Left cardiac atrium (tissue), 4 donors: ENCODE results near the gene EVI2B. TPM values are rescaled to one million over a fixed set of nuclear protein-coding genes. Genes with fewer than 3 reads are reported as not detected.
"Not testable (repeated sequence)": the region's sequence is repeated elsewhere in the genome, so short reads cannot be mapped to it uniquely, and the experiment has no call there.

Experiments
- ATAC-seq, 2 donors: fragments of 200-7000 bp; cut with Tn5 transposase; one replicate each; pipeline ENCODE4 v1.9.1; 2020; ENCODE audit warnings: mild to moderate bottlenecking in 2 of 2, moderate library complexity in 2 of 2
- DNase-seq: peaks from one replicate; pipeline ENCODE4 v3.0.0-alpha.2; 2020
- intact Hi-C, 2 donors: fragments of 100-400 bp; cut with DNase I; formaldehyde crosslinking; loops; one replicate each; pipeline versions ENCODE4 v1.14.1 to v1.15.1; 2022 to 2023
- long read RNA-seq: library from polyadenylated mRNA; unstranded; transcript quantifications from one replicate; pipeline ENCODE4 v2.0.0, GENCODE V29; 2021
- total RNA-seq, 2 donors: library from RNA; stranded (reverse); fragmentation: NEBNext Ultra II Directional; extraction: Animal tissue kit (Norgen Biotek cat#: 25700); gene quantifications; one replicate each; pipeline ENCODE4 v1.2.1, GENCODE V29; 2021
- donor health status: DM: no; HTN: yes; CAD: no.
- donor health status: DM: no; HTN: yes; CAD: no; lungs with severe emphysema.
- donor health status: DM: yes; HTN: yes; CAD: no.
- donor health status: Dilated cardiomyopathy.

Gene EVI2B, protein sequence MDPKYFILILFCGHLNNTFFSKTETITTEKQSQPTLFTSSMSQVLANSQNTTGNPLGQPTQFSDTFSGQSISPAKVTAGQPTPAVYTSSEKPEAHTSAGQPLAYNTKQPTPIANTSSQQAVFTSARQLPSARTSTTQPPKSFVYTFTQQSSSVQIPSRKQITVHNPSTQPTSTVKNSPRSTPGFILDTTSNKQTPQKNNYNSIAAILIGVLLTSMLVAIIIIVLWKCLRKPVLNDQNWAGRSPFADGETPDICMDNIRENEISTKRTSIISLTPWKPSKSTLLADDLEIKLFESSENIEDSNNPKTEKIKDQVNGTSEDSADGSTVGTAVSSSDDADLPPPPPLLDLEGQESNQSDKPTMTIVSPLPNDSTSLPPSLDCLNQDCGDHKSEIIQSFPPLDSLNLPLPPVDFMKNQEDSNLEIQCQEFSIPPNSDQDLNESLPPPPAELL
- total RNA-seq, result 1 to 10 TPM; 3.3 to 7.7 TPM
- long read RNA-seq, result 0 reads

DNA sequence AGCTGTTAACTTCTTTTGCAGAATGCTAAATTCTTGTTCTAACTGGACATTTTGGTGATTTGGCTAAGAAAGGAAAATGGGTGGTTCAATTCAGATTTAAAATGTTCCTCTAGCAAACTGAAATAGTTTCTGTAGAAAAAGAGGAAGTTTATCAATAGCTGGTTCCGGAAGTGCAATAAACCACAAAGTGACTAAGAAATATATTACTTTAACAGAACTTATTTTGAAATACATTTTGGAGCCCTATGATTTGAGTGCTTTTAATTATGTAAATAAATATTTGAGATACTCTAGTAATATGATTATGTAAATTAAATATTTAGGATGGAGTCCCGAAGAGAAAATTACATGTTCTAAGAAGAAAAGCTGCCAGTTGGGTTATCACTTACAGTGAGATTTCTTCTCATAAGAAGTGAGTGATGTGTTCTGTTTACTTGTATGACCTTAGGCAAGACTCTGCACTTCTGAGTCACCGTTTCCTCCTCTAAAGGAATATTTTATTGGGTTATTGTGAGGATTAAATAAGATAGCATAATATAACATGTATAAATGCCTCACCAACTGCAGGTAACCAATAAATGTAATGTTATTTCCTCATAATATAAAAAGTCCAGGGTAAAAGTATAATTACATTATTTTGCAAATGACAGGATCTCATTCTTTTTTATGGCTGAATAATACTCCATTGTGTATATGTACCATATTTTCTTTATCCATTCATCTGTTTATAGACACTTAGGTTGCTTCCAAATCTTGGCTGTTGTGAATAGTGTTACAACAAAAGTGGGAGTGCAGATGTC is at the start of gene EVI2B:
Gene EVI2B, minus strand, starts transcription at position 73 of the 800 bp plus-strand sequence. CDS start 8,445 bp downstream, outside the sequence.
- intact Hi-C loops, result no loop called here
- DNase-seq (no peak), ATAC-seq (peak in 1 of 2 donors; percentile 45)

DNA sequence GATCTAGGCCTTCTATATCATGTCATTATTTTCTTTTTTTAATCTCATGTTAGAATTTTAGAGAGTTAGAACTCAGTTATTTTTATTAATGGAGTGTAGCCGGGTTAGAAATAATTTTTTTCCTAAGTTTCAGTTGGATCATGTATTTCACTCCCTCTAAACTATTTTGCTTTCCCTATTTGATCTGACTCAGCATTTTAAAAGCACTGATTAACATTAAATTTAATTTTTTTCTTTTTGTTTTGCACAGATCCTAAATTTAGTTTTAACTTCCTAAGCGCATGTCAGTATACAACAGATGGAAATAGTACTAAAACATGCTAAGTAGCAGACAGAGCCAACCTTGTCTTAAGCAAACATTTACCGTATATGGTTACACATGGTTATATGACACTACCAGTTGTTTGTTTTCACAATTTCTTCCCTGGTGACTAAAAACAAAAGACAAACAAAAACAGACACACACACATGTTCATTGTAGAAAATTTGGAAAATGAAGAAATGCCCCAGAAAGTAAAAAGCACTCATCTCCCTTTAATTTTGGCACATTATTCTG is 44.1 kb upstream of the EVI2B start:
- intact Hi-C loops, result no loop called here
- no peak for ATAC-seq

DNA sequence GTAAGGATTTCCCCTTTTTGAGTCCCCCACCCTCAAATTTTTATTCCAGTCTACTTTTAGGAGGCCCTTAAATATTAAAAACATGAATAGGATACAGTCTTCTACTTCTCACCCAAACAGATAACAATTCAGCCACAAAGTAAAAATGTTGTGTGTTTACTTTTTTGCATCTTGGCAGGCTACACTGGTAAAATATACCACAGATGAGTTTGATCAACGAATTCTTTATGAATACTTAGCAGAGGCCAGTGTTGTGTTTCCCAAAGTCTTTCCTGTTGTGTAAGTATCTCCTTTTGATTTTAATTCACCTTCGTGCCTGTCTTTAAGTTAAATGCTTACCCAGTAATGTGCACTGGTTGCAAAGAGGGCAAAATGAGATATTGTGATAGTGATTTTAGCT is 43.2 kb upstream of the EVI2B start:
- ATAC-seq, result no peak
- no peak for DNase-seq
- intact Hi-C loops, result no loop called here

More for the DNA sequence above, 44.1 kb upstream of the EVI2B start:
- no peak for DNase-seq

DNA sequence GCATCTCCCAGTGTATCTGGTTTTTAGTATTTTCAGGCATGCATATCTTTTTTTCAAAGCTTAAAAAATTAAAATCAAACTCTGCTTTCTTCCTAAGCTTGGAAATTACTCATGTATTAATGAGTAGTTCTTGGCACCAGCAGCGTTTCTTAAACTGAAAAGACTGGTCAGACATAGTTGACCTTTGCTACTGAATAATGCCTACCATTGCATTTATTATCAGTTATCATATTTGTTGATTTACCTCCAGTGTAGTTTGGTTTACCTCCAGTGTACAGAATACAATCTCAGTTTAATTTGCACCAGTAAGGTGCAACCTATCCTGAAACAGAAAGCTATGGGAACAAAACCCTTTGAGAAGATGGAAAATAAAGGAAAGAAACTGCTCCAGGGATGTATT is 42.1 kb upstream of the EVI2B start:
- intact Hi-C loops, result no loop called here
- ATAC-seq (no peak), DNase-seq (no peak)

DNA sequence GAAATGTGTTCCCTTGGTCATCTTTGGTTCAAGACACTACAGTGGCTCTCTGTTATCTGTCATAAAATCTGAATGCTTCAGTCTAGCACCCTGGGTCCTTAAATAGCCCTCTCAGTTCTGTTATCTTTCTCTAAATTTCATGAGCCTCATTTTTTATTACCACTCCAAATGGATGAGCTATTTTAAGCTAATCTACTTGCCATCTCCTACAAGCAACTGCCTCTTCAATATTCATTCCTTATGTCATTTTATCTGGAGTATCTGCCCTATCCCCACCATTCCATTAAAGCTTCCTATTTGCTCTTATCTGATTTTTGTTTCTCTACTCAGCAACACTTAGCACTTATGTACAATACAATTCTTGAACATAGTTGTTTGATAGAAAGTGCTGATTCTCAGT is 35.6 kb upstream of the EVI2B start:
- ATAC-seq, result no peak
- DNase-seq, result no peak
- intact Hi-C loops, result no loop called here

DNA sequence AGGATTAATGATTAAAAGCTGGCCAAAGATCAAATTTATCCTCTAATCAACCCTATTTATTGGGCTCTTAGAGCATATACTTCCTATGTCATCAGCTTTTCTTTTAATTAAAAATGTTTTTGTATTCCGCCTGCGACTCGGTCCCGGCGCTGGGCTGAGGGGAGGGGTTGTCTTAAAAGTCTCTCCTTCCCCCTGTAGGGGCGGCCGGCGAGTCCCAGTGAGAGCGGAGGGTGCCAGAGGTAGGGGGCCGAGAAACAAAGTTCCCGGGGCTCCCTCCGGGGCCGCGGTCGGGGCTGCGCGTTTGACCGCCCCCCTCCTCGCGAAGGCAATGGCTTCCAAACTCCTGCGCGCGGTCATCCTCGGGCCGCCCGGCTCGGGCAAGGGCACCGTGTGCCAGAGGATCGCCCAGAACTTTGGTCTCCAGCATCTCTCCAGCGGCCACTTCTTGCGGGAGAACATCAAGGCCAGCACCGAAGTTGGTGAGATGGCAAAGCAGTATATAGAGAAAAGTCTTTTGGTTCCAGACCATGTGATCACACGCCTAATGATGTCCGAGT is 31.4 kb upstream of the EVI2B start:
- intact Hi-C loops, DNase-seq: not testable (repeated sequence)
- ATAC-seq, result peak in 1 of 2 donors; percentile 22

DNA sequence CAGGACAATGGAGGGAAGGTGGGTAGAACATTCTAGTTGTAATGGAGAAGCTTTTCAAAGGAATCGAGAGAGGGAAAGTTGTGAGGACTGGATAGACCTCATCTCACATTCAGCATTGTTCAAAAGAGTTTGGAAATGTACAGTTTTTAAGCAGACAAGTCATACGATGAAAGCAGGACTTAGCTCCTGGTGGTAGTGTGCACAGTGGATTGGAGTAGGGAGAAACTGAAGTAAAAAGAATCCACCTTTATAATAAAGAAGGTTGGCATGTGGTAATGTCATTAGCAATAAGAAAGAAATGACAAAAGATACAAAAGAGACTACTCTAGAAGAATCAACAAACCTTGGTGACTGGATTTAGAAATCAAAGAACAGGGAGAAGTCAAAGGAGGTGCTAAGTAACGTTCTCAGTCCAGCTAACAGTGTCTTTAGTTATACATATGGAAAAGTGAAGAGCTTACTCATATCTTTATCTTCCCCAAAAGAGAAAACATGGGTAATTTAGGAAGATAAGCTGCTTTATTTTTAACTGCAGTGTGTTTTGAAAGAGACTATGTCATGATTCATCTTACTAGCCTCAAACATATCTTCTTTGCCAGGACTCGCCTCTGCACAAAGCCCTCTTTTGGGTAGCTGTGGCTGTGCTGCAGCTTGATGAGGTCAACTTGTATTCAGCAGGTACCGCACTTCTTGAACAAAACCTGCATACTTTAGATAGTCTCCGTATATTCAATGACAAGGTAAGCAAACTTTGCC is 26.2 kb upstream of the EVI2B start:
- ATAC-seq (peak in 1 of 2 donors; percentile 96), DNase-seq (no peak)
- intact Hi-C loops, result no loop called here

DNA sequence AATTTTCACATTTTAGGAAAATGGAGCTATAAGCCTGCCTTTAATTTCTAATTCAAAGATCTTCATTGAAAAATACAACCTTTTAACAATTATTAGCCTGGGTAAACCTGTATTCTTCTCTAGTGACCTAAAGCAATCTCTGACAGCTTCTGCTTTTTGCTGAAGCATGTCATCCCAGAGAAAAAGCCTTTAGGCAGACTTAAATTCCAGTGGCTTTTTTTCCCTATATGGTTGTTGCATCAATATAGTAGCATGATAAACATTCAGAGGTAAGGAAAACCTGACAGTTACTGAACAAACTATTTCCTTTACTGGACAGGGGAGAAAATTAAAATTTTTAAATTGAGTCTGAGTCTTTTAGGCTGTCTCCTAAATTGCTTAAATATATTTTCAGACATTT is 15.4 kb upstream of the EVI2B start:
- no peak for ATAC-seq
- DNase-seq, result no peak
- intact Hi-C loops, result no loop called here

DNA sequence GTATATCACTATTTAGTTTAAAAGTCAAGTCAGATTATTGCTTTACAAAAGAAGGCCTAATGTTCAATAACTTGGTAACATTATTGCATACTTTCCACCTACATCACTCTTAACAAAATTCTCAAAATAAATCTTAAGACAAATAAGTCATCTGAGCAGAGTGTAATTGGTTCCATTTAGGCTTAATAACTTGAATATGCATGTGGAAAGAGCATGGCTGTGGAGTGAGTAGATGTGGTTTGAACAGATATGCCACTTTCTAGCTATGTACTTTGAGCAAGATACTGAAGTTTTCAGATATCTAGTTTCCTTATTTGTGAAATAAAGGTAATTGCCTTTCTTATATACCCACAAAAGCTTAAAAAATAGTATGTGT is 14.3 kb upstream of the EVI2B start:
- no peak for ATAC-seq
- no peak for DNase-seq
- intact Hi-C loops, result no loop called here

DNA sequence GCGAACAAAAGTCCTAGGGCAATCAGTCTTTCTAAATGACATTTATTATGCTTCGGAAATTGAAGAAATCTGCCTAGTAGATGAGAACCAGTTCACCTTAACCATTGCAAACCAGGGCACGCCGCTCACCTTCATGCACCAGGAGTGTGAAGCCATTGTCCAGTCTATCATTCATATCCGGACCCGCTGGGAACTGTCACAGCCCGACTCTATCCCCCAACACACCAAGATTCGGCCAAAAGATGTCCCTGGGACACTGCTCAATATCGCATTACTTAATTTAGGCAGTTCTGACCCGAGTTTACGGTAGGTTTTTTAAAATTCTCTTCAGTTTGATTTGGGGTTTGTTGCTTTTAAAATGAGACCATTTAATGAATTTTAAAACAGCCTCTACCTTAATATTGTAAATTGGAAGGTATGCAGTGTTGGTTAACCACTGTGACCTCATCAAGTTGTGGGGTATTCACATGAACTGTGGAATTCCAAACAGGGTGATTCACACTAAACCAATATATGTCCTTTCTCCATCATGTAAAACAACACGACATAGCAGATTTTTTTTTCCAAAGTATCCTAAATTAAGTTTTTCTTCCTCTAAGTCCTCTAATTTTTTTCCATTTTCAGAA is 13.8 kb upstream of the EVI2B start:
- DNase-seq, result no peak
- no peak for ATAC-seq
- intact Hi-C loops, result no loop called here

DNA sequence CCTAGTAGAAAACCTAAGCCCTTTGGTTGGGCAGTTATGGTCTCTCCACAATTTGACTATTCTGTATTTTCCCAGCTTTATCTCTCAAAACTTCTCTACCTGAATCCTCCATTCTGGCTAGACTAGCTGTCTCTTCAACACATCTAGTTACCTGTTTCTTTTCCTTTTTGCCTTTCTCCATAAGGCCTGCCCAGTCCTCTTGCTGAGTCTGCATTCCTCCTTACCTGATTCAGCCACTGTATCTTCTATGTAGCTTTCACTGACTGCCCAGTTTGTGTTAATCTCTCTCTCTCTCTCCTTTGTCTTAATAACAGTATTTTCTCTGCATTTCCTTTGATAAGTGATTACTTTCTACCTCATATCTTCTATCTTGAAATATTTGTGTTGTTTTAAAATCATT is 9.7 kb upstream of the EVI2B start:
- ATAC-seq, result no peak
- no peak for DNase-seq
- intact Hi-C loops, result no loop called here

DNA sequence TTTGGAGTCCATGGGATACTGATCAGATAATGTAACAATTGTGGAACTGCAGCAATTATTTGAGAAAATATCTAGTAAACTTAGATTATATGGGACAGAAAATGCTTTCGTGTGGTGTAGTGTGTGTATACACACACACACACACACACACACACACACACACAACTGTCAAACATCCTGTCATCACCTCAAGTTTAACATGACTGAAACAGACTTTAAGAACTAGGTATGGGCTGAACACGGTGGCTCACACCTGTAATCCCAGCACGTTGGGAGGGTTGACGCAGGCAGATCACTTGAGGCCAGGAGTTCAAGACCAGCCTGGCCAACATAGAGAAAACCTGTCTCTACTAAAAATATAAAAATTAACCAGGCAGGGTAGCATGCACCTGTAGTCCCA is 8.1 kb upstream of the EVI2B start:
- intact Hi-C loops, result no loop called here
- ATAC-seq (no peak), DNase-seq (no peak)

DNA sequence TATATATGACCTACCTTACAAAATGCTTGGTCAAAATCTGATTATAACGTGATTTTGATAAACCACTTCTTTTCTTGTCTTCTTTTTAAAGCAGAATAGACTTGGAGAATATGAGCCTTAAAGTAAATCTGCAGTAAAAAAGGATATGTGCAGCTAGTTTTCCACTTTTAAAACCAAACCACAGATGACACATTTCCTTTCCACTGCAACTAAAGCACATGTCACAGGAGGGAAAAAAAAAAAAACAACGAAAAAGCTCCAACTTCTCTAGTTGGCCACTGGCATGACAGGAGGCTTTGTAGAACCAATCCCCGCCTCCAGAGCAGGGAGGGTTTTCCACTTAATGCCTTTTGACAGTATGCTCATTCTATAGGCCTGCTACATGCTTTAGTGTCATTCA is 7.6 kb upstream of the EVI2B start, which contains the start of gene EVI2A:
Gene EVI2A, minus strand, starts transcription at position 142 of the 400 bp plus-strand sequence. CDS start 2,609 bp downstream, outside the sequence.
- no peak for DNase-seq

DNA sequence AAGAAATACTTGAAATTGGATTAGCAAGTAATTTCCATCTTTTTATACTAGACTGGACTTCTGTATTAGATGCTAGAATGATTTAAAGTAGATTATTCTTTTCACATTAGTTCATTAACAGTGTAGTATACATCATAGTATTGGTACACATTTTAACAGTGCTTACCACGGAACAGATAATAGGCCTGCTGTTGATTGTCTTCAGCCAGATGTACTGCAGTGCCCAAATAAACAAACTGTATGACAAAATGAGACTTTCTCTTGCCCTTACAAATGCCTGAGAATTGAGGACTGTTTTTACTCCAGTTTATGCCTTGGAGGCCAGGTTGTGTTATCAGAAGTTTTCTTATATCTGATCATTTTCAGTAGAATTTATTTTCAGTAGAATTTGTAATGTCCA is 6.9 kb upstream of the EVI2B start:
- ATAC-seq, result peak in 1 of 2 donors; percentile 20
- intact Hi-C loops, result no loop called here
- DNase-seq, result no peak

More for the DNA sequence above, 7.6 kb upstream of the EVI2B start, which contains the start of gene EVI2A:
- peak; percentile 58 to 70 for ATAC-seq
- intact Hi-C loops, result no loop called here

DNA sequence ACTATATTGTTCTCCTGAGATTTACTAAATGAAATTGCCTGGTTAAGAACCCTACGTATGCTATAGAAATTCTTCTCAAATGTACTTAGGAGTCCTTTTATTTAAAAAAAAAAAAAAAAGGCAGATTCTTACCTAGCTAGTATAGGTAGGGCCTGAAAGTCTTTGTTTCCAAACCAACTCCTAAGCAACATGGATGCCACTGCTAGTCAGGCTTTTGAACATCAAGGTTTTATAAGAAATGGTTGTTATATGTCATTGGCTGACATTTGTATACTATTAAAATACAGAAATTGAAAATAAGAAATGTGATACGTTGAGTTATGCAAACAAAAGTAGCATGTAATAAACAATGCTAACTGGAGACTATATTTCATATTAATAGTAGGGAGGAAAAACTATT is 6.4 kb upstream of the EVI2B start:
- intact Hi-C loops, result no loop called here
- DNase-seq, result no peak
- no peak for ATAC-seq

DNA sequence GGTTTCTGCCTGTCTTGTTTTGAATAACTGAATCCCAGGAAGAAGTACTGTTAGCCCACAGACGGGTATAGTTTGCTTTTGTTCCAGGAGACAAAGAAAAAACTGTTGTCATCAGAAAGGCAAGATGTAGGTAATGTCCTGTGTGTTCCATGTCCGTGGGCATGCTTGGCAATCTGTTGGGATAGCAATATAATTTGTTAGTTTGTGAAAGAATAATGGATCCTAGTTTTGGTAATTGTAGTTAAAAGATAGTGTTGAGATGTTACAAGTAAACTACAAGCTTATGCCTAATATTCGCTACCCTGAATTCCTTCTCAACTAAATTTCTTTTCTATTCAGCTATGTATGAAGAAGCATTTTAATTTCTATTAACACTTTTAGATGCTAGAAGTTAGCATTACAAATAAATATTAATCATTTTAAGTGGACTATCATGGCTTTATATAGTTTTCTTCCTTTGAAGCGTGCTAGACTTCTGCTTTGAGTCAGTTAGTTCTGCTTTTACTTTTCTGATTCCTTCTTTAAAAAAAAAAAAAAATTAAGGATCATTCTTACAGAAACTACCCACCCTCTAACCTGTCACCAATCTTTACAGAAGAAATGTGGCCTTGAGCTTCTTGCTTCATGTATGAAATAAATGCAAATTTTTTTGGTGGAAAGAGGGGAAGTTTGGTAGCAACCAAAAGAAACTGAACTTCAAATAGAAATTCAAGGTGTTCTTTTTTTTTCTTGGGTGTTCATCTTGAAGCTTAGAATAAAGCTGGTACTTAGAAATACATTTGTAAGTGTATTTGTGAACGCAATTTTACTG is 5.2 kb upstream of the EVI2B start:
- intact Hi-C loops, result no loop called here
- ATAC-seq (no peak), DNase-seq (no peak)

DNA sequence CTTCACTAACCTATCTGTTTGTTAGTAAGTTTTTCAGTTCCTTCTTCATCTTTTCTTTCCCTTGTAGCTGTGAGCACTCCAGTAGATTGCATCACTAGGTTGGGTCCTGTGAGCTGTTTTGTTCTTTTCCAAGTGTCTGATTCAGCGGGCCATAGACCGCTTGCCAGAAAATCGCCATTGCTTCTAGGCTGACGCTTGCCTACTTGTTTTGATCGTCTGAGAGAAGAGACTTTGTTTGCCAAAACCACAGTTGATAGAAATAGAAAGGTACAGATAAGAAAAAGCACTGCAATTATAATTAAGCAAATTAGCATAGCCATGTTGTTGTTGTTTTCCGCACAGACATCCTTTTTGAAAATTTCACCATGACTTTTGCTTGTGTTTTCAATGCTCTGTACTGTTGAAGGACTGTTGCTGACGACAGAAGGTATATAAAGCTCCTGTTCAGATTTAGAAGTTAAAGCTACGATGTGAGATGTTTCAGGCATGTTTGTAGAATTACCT is 4.5 kb upstream of the EVI2B start:
- peak; percentile 74 to 91 for ATAC-seq
- DNase-seq, result peak; percentile 53
- intact Hi-C loops, result no loop called here

DNA sequence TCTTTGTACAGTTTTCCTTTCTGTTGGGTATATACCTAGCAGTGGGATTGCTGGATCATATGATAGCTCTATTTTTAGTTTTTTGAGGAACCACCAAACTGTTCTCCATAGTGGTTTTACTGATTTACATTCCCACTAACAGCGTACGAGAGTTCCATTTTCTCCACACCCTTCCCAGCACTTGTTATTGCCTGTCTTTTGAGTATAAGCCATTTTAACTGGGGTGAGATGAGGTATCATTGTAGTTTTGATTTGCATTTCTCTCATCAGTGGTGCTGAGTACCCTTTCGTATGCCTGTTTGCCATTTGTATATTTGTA is 887 bp upstream of the EVI2B start:
- no peak for ATAC-seq
- DNase-seq, result no peak
- intact Hi-C loops, result no loop called here
